ENCODE results near the gene RPS27.
"Not testable (repeated sequence)": the region's sequence is repeated elsewhere in the genome, so short reads cannot be mapped to it uniquely, and the experiment has no call there.

GRCh38 chr1:153981735-153982134 lies 8.8 kb upstream of the RPS27 start:
- not testable (repeated sequence) for TF ChIP-seq CTCF (IDR thresholded peaks at IDR 0.05; ENCODE audit: insufficient read depth, low read depth, low read length); EZH2 (IDR thresholded peaks at IDR 0.05; ENCODE audit: insufficient read depth, low read length)

All from astrocyte (in vitro differentiated cells and primary cell).